H9 (cell line): ENCODE measurements around the gene BCAS3. TPM values are rescaled to one million over a fixed set of nuclear protein-coding genes. Genes with fewer than 3 reads are reported as not detected.

ENCODE experiments used
- DNase-seq: peaks from one replicate; pipeline ENCODE4 v3.0.0-alpha.2; 2017
- H2AFZ ChIP-seq: one replicate; pipeline ENCODE4 v1.6.1; 2013; ENCODE audit warnings: mild to moderate bottlenecking, low read length, control low read depth, moderate library complexity
- H2AK5ac ChIP-seq: 2 replicates; pipeline ENCODE4 v1.6.1; 2013; ENCODE audit warnings: low read length, control low read depth, mixed read lengths; ENCODE audit not compliant: insufficient read length
- H2BK120ac ChIP-seq: one replicate; pipeline ENCODE4 v1.6.1; 2013; ENCODE audit warnings: low read depth, mild to moderate bottlenecking, low read length, control low read depth, inconsistent platforms; ENCODE audit not compliant: poor library complexity, severe bottlenecking
- H2BK12ac ChIP-seq: 2 replicates; pipeline ENCODE4 v1.6.1; 2013; ENCODE audit warnings: low read length, control low read depth, mixed read lengths, low read depth; ENCODE audit not compliant: insufficient read length
- H2BK15ac ChIP-seq: 2 replicates; pipeline ENCODE4 v1.6.1; 2013; ENCODE audit warnings: low read depth, low read length, control low read depth
- H2BK20ac ChIP-seq: one replicate; pipeline ENCODE4 v1.6.1; 2013; ENCODE audit warnings: low read depth, mild to moderate bottlenecking, low read length, control low read depth, inconsistent platforms; ENCODE audit not compliant: poor library complexity, severe bottlenecking
- H2BK5ac ChIP-seq: 2 replicates; pipeline ENCODE4 v1.6.1; 2013; ENCODE audit warnings: low read length, control low read depth, mixed read lengths; ENCODE audit not compliant: insufficient read length
- H3K14ac ChIP-seq: 2 replicates; pipeline ENCODE4 v1.6.1; 2013; ENCODE audit warnings: low read length, control low read depth; ENCODE audit not compliant: insufficient read depth
- H3K18ac ChIP-seq: 2 replicates; pipeline ENCODE4 v1.6.1; 2013; ENCODE audit warnings: low read depth, mild to moderate bottlenecking, mixed read lengths, low read length, control low read depth; ENCODE audit not compliant: insufficient read length
- H3K23ac ChIP-seq: 2 replicates; pipeline ENCODE4 v1.6.1; 2013; ENCODE audit warnings: low read length, control low read depth, mixed read lengths, low read depth; ENCODE audit not compliant: insufficient read length
- H3K23me2 ChIP-seq: 2 replicates; pipeline ENCODE4 v1.6.1; 2013; ENCODE audit warnings: low read depth, mild to moderate bottlenecking, mixed read lengths, low read length, control low read depth; ENCODE audit not compliant: insufficient read length, poor library complexity, severe bottlenecking
- H3K27ac ChIP-seq: 2 replicates; pipeline ENCODE4 v1.5.1; 2013; ENCODE audit warnings: low read length, control low read depth, mixed read lengths, low read depth; ENCODE audit not compliant: insufficient read length
- H3K27me3 ChIP-seq: 2 replicates; pipeline ENCODE4 v1.6.1; 2013; ENCODE audit warnings: low read length, control low read depth, inconsistent platforms; ENCODE audit not compliant: insufficient read depth
- H3K4ac ChIP-seq: 2 replicates; pipeline ENCODE4 v1.6.1; 2013; ENCODE audit warnings: low read depth, mild to moderate bottlenecking, control low read depth, inconsistent platforms, low read length, moderate library complexity
- H3K4me1 ChIP-seq: 2 replicates; pipeline ENCODE4 v1.6.1; 2013; ENCODE audit warnings: low read length, control low read depth, inconsistent platforms; ENCODE audit not compliant: insufficient read depth
- H3K4me2 ChIP-seq: 2 replicates; pipeline ENCODE4 v1.6.1; 2013; ENCODE audit warnings: low read length, control low read depth, mixed read lengths; ENCODE audit not compliant: insufficient read length, insufficient read depth
- H3K56ac ChIP-seq: 2 replicates; pipeline ENCODE4 v1.6.1; 2013; ENCODE audit warnings: low read depth, mild to moderate bottlenecking, mixed read lengths, low read length, control low read depth; ENCODE audit not compliant: insufficient read length
- H3K79me1 ChIP-seq: 2 replicates; pipeline ENCODE4 v1.6.1; 2013; ENCODE audit warnings: low read depth, mild to moderate bottlenecking, moderate library complexity, low read length, control low read depth, inconsistent platforms; ENCODE audit not compliant: insufficient read depth, poor library complexity, severe bottlenecking
- H3K79me2 ChIP-seq: 2 replicates; pipeline ENCODE4 v1.6.1; 2013; ENCODE audit warnings: low read length, control low read depth, inconsistent platforms; ENCODE audit not compliant: insufficient read depth
- H3K9ac ChIP-seq: 2 replicates; pipeline ENCODE4 v1.6.1; 2013; ENCODE audit warnings: low read length, control low read depth, mixed read lengths; ENCODE audit not compliant: insufficient read length; ENCODE audit errors: extremely low read depth
- H3K9me3 ChIP-seq: one replicate; pipeline ENCODE4 v1.6.1; 2013; ENCODE audit warnings: low read depth, low read length, inconsistent platforms; ENCODE audit not compliant: control insufficient read depth
- H3T11ph ChIP-seq: one replicate; pipeline ENCODE4 v1.6.1; 2013; ENCODE audit warnings: mild to moderate bottlenecking, low read length, control low read depth, inconsistent platforms
- H4K20me1 ChIP-seq: one replicate; pipeline ENCODE4 v1.6.1; 2013; ENCODE audit not compliant: control insufficient read depth, insufficient read length, insufficient read depth
- H4K5ac ChIP-seq: 2 replicates; pipeline ENCODE4 v1.6.1; 2013; ENCODE audit warnings: low read depth, mild to moderate bottlenecking, mixed read lengths, low read length, control low read depth; ENCODE audit not compliant: insufficient read length
- H4K8ac ChIP-seq: replicated peaks from 2 replicates; pipeline ENCODE4 v1.6.1; 2013; ENCODE audit warnings: low read length, control low read depth, mixed read lengths, low read depth; ENCODE audit not compliant: insufficient read length
- H4K91ac ChIP-seq: 2 replicates; pipeline ENCODE4 v1.6.1; 2013; ENCODE audit warnings: low read depth, mild to moderate bottlenecking, moderate library complexity, mixed read lengths, low read length, control low read depth; ENCODE audit not compliant: insufficient read length
- H3K27ac Mint-ChIP-seq, 3 experiments: 2 replicates in 2 of 3; 3 replicates in 1 of 3; pipeline ENCODE4 v1.8.0; 2020 to 2021; ENCODE audit warnings: mixed read lengths in 3 of 3, mild to moderate bottlenecking in 1 of 3, moderate library complexity in 1 of 3
- H3K27me3 Mint-ChIP-seq: 2 replicates; pipeline ENCODE4 v1.8.0; 2021; ENCODE audit warnings: low read depth, mild to moderate bottlenecking, moderate library complexity, mixed read lengths
- H3K36me3 Mint-ChIP-seq, 3 experiments: 2 replicates in 2 of 3; 3 replicates in 1 of 3; pipeline ENCODE4 v1.8.0; 2020 to 2021; ENCODE audit warnings: low read depth in 3 of 3, mixed read lengths in 3 of 3; ENCODE audit not compliant: insufficient read depth in 1 of 3
- H3K4me1 Mint-ChIP-seq, 2 experiments: 2 replicates each; pipeline ENCODE4 v1.8.0; 2020; ENCODE audit warnings: mixed read lengths in 2 of 2
- H3K4me3 Mint-ChIP-seq, 2 experiments: 2 replicates in 1 of 2; 3 replicates in 1 of 2; pipeline ENCODE4 v1.8.0; 2020 to 2021; ENCODE audit warnings: mild to moderate bottlenecking in 2 of 2, mixed read lengths in 2 of 2, moderate library complexity in 1 of 2
- H3K9me3 Mint-ChIP-seq, 2 experiments: 2 replicates in 1 of 2; 3 replicates in 1 of 2; pipeline ENCODE4 v1.8.0; 2020; ENCODE audit warnings: mild to moderate bottlenecking in 2 of 2, mixed read lengths in 2 of 2, moderate library complexity in 1 of 2
- CTCF ChIP-seq: fragments of 200-600 bp; sonication (generic); conservative IDR thresholded peaks from 3 replicates; pipeline ENCODE4 v1.8.0; 2021; ENCODE audit warnings: antibody characterized with exemption, mild to moderate bottlenecking
- WGBS: extraction: QIAGEN DNeasy Blood & Tissue Kit; methylation state at CpG from one replicate; pipeline ENCODE4 v1.1.7; 2013; ENCODE audit warnings: missing lambda C conversion rate, low lambda C conversion rate, mixed read lengths; ENCODE audit not compliant: insufficient read length; ENCODE audit errors: extremely low coverage; 5-methylcytosine and 5-hydroxymethylcytosine counted together
- total RNA-seq: library from RNA; stranded (reverse); gene quantifications from 2 replicates; pipeline ENCODE4 v1.2.1, GENCODE V29; 2021

BCAS3 gene
- total RNA-seq, 1 experiment from 2014 or later = 22.4 TPM

GRCh38 chr17:60717814-60718213 is 40.2 kb downstream of the BCAS3 start:
- Histone ChIP-seq H3K18ac (no peak overlapping the region), H3K4me2 (no peak overlapping the region), H2BK12ac (no peak overlapping the region), H4K20me1 (no peaks in the 10 kb centered on the region), H2BK5ac (no peak overlapping the region), H4K5ac (no peak overlapping the region), H3K4me1 (no peaks in the 10 kb centered on the region), H3T11ph (no peak overlapping the region), H2AK5ac (no peak overlapping the region), H3K79me1 (no peaks in the 10 kb centered on the region), H3K14ac (no peak overlapping the region), H4K8ac (no peak overlapping the region), H2BK120ac (no peak overlapping the region), H3K27ac (no peak overlapping the region), H3K79me2 (no peaks in the 10 kb centered on the region), H2AFZ (no peak overlapping the region), H3K23me2 (no peaks in the 10 kb centered on the region), H3K23ac (no peak overlapping the region), H3K9me3 (no peaks in the 10 kb centered on the region), H3K56ac (no peak overlapping the region), H3K9ac (no peak overlapping the region), H3K4ac (no peak overlapping the region), H4K91ac (no peak overlapping the region), H2BK15ac (no peak overlapping the region), H3K27me3 (no peaks in the 10 kb centered on the region), H2BK20ac (no peak overlapping the region)
- no peak for DNase-seq
- WGBS = no CpG with 5 or more reads among the region's 9 CpGs
- Mint-ChIP-seq H3K36me3 (no peaks in the 10 kb centered on the region), H3K27ac (peak overlapping the region in 1 of 3 experiments; percentile 52; a peak in 1 of 7 replicates), H3K4me1 (no peaks in the 10 kb centered on the region), H3K9me3 (no peaks in the 10 kb centered on the region), H3K27me3 (no peaks in the 10 kb centered on the region), H3K4me3 (no peak overlapping the region)
- TF ChIP-seq CTCF = no peak
